ENCODE measurements around the gene CD68. TPM values are rescaled to one million over a fixed set of nuclear protein-coding genes. Genes with fewer than 3 reads are reported as not detected.

Gene CD68
- total RNA-seq, 4 donors from 2014 or later: 13.6 to 52.0 (median 21.5) TPM

DNA sequence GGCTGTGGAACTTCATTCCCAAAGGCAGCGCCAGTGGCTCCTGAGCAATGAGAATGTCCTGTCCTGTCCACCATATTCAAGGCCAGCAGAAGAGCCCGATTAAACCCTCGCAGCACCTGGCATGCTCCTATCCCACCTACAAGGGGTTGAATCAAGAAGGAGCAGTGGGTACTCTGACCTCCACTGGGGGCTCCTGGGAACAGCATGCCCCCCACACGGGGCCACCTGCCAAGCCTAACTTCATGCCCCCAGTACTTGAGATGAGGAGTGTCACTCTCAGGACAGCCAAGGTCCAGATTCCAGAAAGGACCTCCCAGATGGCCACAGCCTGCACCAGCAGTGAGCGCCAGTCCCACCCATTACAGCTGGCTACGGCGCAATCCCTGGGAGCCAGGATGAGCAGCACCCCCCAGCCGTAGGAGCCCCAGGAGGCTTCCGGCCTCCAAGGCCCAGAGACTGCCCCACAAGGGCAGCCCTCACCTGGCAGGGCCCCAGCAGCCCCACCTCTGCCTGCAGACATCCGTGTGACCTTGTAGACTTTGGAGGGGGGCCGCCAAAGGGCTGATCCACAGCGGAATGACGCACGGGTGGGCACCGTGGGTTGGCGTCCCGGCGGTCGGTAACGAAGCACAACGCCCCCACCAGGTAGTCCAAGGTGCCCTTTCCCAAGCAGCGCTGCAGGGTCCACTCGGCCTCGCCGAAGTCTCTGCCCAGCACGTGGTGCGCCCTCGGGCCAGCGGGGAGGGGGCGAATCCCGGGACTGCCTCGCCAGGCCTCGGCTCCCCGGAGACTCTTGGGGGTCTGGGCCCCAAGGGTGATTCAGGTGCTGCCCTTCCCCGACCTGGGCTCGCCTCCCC lies 3.2 kb downstream of the CD68 start:
- Histone ChIP-seq H3K27ac (peak overlapping the region; percentile 84 to 97 (median 90)), H3K9me3 (no peaks in the 10 kb centered on the region), H3K4me3 (replicated peaks in 1 of 3) (peak overlapping the region in 1 of 3 donors; percentile 49), H3K27me3 (no peaks in the 10 kb centered on the region), H3K36me3 (peaks cover 13 to 21% of the 10 kb centered on the region in 2 donors), H3K4me1 (peaks cover 20 to 43% of the 10 kb centered on the region in 2 donors)
- TF ChIP-seq POLR2A (IDR thresholded peaks at IDR 0.05): no peak
- TF ChIP-seq, protein P1, sequence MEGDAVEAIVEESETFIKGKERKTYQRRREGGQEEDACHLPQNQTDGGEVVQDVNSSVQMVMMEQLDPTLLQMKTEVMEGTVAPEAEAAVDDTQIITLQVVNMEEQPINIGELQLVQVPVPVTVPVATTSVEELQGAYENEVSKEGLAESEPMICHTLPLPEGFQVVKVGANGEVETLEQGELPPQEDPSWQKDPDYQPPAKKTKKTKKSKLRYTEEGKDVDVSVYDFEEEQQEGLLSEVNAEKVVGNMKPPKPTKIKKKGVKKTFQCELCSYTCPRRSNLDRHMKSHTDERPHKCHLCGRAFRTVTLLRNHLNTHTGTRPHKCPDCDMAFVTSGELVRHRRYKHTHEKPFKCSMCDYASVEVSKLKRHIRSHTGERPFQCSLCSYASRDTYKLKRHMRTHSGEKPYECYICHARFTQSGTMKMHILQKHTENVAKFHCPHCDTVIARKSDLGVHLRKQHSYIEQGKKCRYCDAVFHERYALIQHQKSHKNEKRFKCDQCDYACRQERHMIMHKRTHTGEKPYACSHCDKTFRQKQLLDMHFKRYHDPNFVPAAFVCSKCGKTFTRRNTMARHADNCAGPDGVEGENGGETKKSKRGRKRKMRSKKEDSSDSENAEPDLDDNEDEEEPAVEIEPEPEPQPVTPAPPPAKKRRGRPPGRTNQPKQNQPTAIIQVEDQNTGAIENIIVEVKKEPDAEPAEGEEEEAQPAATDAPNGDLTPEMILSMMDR (IDR thresholded peaks at IDR 0.05): no peak
- DNase-seq: no peak
- WGBS, 2 donors: 80 to 93% methylated on average over 11 to 22 of the region's 36 CpGs
- intact Hi-C loops (cut with DNase I): no loop called here

DNA sequence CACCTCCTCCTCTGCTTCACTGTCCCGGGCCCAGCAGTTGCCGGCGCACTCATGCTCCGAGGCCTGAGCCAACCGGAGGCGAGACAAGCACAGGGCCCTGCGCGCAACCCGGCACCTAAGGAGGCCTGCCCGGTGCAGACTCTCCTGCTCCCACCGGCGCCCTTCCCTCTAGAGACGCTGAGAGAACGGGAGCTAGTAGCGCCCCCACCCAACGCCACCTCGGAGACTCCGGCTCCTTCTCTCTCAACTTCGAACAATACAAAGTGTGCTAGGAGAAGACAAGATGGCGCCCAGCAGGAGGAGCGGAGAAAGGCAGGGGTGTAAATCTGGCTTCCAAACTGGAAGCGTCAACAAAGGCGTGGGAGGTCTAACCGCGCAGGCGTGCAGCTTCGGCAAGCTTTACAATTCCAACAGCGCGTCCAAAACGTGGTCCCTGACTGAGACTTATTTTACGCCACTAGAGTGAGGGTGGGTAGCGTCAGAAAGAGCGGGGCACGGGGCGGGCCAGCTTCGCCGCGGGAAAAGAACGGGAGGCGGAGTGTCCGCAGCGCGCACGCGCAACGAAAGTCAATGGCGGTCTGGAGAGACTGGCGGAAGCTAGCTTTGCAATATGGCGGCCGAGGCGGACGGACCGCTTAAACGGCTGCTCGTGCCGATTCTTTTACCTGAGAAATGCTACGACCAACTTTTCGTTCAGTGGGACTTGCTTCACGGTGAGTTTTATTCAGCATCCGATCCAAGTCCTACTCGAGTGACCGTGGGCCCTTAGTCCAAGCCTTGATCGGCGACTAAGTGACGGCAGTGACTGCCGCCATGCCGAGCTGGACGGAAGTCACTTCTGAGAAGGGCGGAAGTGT lies 4.0 kb downstream of the CD68 start, which contains the start of gene MPDU1:
MPDU1 (plus strand) TSS at position 600 of the 857 bp plus-strand sequence; CDS start at position 611, 11 bp downstream.
- DNase-seq: peak; percentile 96 to 97
- no peaks in the 10 kb centered on the region for H3K9me3 ChIP-seq
- H3K4me1 ChIP-seq: peaks cover 20 to 44% of the 10 kb centered on the region in 2 donors

DNA sequence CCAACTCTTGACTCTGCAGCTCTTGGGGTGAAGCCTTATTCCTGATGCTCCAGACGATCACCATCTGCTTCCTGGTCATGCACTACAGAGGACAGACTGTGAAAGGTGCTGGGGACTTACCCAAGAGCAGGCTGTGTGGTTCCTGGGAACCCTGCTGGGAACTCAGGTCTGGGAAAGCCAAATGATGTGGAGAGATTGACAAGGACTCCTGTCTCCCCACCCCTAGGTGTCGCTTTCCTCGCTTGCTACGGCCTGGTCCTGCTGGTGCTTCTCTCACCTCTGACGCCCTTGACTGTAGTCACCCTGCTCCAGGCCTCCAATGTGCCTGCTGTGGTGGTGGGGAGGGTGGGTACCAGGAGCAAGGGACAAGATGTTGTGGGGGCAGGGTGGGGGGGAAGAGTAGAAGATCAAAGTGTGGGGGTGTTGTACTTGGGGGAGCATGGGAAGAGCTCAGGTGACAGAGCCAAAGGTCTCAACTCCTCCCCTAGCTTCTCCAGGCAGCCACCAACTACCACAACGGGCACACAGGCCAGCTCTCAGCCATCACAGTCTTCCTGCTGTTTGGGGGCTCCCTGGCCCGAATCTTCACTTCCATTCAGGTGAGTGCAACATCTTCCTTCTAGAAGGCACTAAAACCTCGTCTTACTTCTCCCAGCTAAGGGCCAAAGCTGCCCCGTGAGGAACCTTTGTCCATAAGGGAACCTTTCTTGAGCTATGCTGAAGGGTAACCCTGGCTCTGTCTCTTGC lies 7.4 kb downstream of the CD68 start:
- intact Hi-C loops (cut with DNase I): no loop called here
- 83 to 88% methylated on average over 9 of the region's 9 CpGs for WGBS, 2 donors
- no peak overlapping the region for H3K27ac ChIP-seq
- no peak for DNase-seq
- peaks cover 30 to 40% of the 10 kb centered on the region in 2 donors for H3K4me1 ChIP-seq
- H3K9me3 ChIP-seq: no peaks in the 10 kb centered on the region
- H3K36me3 ChIP-seq: peaks cover 8 to 16% of the 10 kb centered on the region in 2 donors
- H3K27me3 ChIP-seq: no peaks in the 10 kb centered on the region
- TF ChIP-seq, protein P1 (IDR thresholded peaks at IDR 0.05): no peak
- TF ChIP-seq POLR2A (IDR thresholded peaks at IDR 0.05): no peak
- no peak overlapping the region for H3K4me3 ChIP-seq (replicated peaks in 1 of 3)

More for the DNA sequence above, 4.0 kb downstream of the CD68 start, which contains the start of gene MPDU1:
- peak within 1 kb of the TSS; percentile 84 to 97 (median 90) for H3K27ac ChIP-seq
- intact Hi-C loops (cut with DNase I): no loop called here
- peaks cover 4 to 15% of the 10 kb centered on the region in 2 donors for H3K36me3 ChIP-seq
- peak within 1 kb of the TSS; percentile 35 to 49 (median 48) for H3K4me3 ChIP-seq (replicated peaks in 1 of 3)
- H3K27me3 ChIP-seq: no peaks in the 10 kb centered on the region
- TF ChIP-seq, protein P1 (IDR thresholded peaks at IDR 0.05): no peak
- TF ChIP-seq POLR2A (IDR thresholded peaks at IDR 0.05): peak; percentile 5 to 71
- WGBS, 2 donors: 11 to 16% methylated on average over 50 to 55 of the region's 69 CpGs

DNA sequence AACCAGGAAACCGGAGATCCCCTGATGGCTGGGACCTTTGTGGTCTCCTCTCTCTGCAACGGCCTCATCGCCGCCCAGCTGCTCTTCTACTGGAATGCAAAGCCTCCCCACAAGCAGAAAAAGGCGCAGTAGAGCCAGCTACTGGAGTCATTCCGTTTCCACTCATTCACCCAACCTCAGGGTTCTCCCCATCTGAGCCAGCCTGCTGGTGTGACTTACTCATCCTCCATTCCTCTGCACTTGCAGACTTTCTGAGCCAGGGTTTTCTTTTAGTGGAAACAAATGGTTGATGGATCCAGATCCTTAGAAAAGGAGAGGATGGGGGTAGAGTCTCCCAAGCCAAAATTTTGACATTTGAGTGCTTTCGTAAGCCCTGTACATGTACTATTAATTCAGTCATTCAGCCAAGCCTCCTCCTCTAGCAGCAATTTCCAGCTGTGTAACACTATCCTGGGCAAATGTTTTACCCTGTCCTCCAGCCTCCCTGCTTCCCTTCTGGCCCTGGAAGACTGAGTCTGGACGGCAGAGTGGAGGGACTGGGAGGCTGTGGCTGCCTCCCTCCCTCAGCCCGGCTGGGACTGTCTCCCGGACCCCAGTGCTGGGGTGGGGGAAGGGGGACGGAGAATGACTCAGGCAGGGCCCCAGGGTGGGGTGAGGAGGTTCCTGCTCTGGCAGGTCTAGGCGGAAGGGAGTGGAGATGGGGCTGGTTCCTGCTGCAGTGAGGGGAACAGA lies 8.1 kb downstream of the CD68 start:
- H3K27ac ChIP-seq: no peak overlapping the region

More for the DNA sequence above, 8.1 kb downstream of the CD68 start:
- Histone ChIP-seq H3K4me3 (replicated peaks in 1 of 3) (no peak overlapping the region), H3K27me3 (no peaks in the 10 kb centered on the region), H3K4me1 (peaks cover 24 to 33% of the 10 kb centered on the region in 2 donors), H3K9me3 (no peaks in the 10 kb centered on the region), H3K36me3 (peaks cover 16 to 24% of the 10 kb centered on the region in 2 donors)
- TF ChIP-seq, protein P1 (IDR thresholded peaks at IDR 0.05): no peak
- no peak for TF ChIP-seq POLR2A (IDR thresholded peaks at IDR 0.05)
- 83 to 87% methylated on average over 12 of the region's 12 CpGs for WGBS, 2 donors
- intact Hi-C loops (cut with DNase I): no loop called here
- DNase-seq: no peak
